Neural cell (in vitro differentiated cells): Measurements from ENCODE around the gene RAVER2.

ENCODE experiments used
- EP300 ChIP-seq: fragments of 450-650 bp; conservative IDR thresholded peaks from 2 replicates; pipeline ENCODE4 v1.6.1; 2014; ENCODE audit warnings: antibody characterized with exemption, mild to moderate bottlenecking, moderate library complexity; ENCODE audit not compliant: poor library complexity, severe bottlenecking
- EZH2 ChIP-seq: fragments of 200-600, 300-800 bp; shearing (Covaris generic), sonication (generic); IDR thresholded peaks from 2 replicates; pipeline ENCODE4 v1.6.1; 2014; ENCODE audit warnings: antibody characterized with exemption, low read length, borderline replicate concordance, mild to moderate bottlenecking; ENCODE audit not compliant: insufficient read depth, poor library complexity, severe bottlenecking
- POLR2AphosphoS5 ChIP-seq: IDR thresholded peaks from 2 replicates; pipeline ENCODE4 v1.6.1; 2012
- TF ChIP-seq, protein P1 (sequence below): fragments of 450-650 bp; IDR thresholded peaks from 2 replicates; pipeline ENCODE4 v1.5.1; 2014; ENCODE audit warnings: antibody characterized with exemption, mild to moderate bottlenecking, moderate library complexity; ENCODE audit not compliant: poor library complexity, severe bottlenecking

DNA sequence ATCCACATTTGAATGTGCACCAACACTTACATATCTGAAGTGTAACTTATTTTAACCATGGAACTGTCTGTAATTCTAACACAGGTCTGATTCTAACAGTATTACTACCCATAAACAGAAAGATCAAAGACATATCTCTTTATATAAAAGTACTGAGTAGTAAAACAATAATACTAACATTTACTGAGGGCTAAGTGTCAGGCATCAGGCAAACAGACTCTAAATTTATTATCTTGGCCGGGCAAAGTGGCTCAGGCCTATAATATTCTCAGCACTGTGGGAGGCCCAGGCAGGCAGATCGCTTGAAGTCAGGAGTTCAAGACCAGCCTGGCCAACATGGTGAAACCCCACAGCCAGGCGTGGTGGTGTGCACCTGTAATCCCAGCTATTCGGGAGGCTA lies 135.6 kb downstream of the RAVER2 start:
- no peak for TF ChIP-seq EZH2
- no peak for TF ChIP-seq EP300
- TF ChIP-seq POLR2AphosphoS5: no peak
- TF ChIP-seq, protein P1, sequence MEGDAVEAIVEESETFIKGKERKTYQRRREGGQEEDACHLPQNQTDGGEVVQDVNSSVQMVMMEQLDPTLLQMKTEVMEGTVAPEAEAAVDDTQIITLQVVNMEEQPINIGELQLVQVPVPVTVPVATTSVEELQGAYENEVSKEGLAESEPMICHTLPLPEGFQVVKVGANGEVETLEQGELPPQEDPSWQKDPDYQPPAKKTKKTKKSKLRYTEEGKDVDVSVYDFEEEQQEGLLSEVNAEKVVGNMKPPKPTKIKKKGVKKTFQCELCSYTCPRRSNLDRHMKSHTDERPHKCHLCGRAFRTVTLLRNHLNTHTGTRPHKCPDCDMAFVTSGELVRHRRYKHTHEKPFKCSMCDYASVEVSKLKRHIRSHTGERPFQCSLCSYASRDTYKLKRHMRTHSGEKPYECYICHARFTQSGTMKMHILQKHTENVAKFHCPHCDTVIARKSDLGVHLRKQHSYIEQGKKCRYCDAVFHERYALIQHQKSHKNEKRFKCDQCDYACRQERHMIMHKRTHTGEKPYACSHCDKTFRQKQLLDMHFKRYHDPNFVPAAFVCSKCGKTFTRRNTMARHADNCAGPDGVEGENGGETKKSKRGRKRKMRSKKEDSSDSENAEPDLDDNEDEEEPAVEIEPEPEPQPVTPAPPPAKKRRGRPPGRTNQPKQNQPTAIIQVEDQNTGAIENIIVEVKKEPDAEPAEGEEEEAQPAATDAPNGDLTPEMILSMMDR: no peak
